C4-2B (cell line): ENCODE results near the gene GNS.

Source experiments
- ZFX ChIP-seq: fragments of 450-650 bp; IDR thresholded peaks from 2 replicates; pipeline ENCODE4 v1.6.1; 2017
- TF ChIP-seq, protein P1 (sequence below): fragments of 450-650 bp; conservative IDR thresholded peaks from 2 replicates; pipeline ENCODE4 v1.5.1; 2017; ENCODE audit warnings: mild to moderate bottlenecking

DNA sequence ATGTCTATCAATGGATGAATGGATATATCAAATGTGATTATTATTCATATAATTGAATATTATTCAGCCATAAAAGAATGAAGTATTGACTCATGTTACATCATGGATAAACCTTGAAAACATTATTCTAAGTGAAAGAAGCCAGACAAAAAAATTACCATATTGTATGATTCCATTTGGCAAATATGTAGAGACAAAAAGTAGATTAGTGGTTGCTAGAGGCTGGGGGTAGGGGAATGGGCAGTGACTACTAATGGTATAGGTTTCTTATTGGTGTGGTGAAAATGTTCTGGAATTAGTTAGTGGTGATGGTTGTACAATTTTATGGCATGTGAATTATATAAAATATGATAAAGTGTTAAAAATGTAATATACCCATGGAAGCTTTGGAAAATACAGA lies 31.8 kb upstream of the GNS start:
- TF ChIP-seq, protein P1, sequence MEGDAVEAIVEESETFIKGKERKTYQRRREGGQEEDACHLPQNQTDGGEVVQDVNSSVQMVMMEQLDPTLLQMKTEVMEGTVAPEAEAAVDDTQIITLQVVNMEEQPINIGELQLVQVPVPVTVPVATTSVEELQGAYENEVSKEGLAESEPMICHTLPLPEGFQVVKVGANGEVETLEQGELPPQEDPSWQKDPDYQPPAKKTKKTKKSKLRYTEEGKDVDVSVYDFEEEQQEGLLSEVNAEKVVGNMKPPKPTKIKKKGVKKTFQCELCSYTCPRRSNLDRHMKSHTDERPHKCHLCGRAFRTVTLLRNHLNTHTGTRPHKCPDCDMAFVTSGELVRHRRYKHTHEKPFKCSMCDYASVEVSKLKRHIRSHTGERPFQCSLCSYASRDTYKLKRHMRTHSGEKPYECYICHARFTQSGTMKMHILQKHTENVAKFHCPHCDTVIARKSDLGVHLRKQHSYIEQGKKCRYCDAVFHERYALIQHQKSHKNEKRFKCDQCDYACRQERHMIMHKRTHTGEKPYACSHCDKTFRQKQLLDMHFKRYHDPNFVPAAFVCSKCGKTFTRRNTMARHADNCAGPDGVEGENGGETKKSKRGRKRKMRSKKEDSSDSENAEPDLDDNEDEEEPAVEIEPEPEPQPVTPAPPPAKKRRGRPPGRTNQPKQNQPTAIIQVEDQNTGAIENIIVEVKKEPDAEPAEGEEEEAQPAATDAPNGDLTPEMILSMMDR = no peak
- TF ChIP-seq ZFX = no peak
